HepG2 (cell line): ENCODE measurements around the gene ACSF3. TPM values are rescaled to one million over a fixed set of nuclear protein-coding genes. Genes with fewer than 3 reads are reported as not detected.

ENCODE experiments used
- ARID2 ChIP-seq: sonication (generic); formaldehyde crosslinking; IDR thresholded peaks from 2 replicates; pipeline ENCODE4 v1.8.1; 2022; ENCODE audit warnings: mild to moderate bottlenecking, missing genetic modification reagents, borderline replicate concordance
- DRAP1 ChIP-seq: IDR thresholded peaks from 2 replicates; pipeline ENCODE4 v1.6.1; 2016; ENCODE audit warnings: missing genetic modification reagents, missing compliant biosample characterization
- GZF1 ChIP-seq: sonication (generic); formaldehyde crosslinking; IDR thresholded peaks from 2 replicates; pipeline ENCODE4 v1.5.1; 2020; ENCODE audit warnings: mild to moderate bottlenecking, missing genetic modification reagents
- HNRNPL ChIP-seq: fragments of 200-400 bp; formaldehyde crosslinking; IDR thresholded peaks from 2 replicates; pipeline ENCODE4 v1.6.1; 2017; ENCODE audit warnings: mild to moderate bottlenecking, low read depth, low read length
- HOXA5 ChIP-seq: sonication (generic); formaldehyde crosslinking; IDR thresholded peaks from 2 replicates; pipeline ENCODE4 v1.4.0; 2020; ENCODE audit warnings: missing genetic modification reagents
- NFKB2 ChIP-seq: sonication (generic); formaldehyde crosslinking; IDR thresholded peaks from 2 replicates; pipeline ENCODE4 v1.4.0; 2020; ENCODE audit warnings: missing genetic modification reagents, borderline replicate concordance
- PHF8 ChIP-seq: sonication (generic); formaldehyde crosslinking; IDR thresholded peaks from 2 replicates; pipeline ENCODE4 v1.5.0; 2020; ENCODE audit warnings: missing genetic modification reagents
- SKI ChIP-seq: fragments of 450-650 bp; IDR thresholded peaks from one replicate; pipeline ENCODE4 v1.6.1; 2018; ENCODE audit warnings: mild to moderate bottlenecking; ENCODE audit not compliant: partially characterized antibody
- SRY ChIP-seq: sonication (generic); formaldehyde crosslinking; IDR thresholded peaks from 2 replicates; pipeline ENCODE4 v1.8.0; 2022; ENCODE audit warnings: mild to moderate bottlenecking, missing genetic modification reagents
- TFDP2 ChIP-seq: sonication (generic); formaldehyde crosslinking; IDR thresholded peaks from 2 replicates; pipeline ENCODE4 v1.4.0; 2020; ENCODE audit warnings: missing genetic modification reagents
- TSC22D2 ChIP-seq: sonication (generic); formaldehyde crosslinking; IDR thresholded peaks from 2 replicates; pipeline ENCODE4 v1.5.1; 2020; ENCODE audit warnings: missing genetic modification reagents, mild to moderate bottlenecking, borderline replicate concordance
- ZBTB39 ChIP-seq: sonication (generic); formaldehyde crosslinking; IDR thresholded peaks from 2 replicates; pipeline ENCODE4 v1.5.0; 2020; ENCODE audit warnings: missing genetic modification reagents
- ZFY ChIP-seq: sonication (generic); formaldehyde crosslinking; IDR thresholded peaks from 2 replicates; pipeline ENCODE4 v1.4.0; 2020; ENCODE audit warnings: missing genetic modification reagents
- ZFYVE20 ChIP-seq: sonication (generic); formaldehyde crosslinking; IDR thresholded peaks from 2 replicates; pipeline ENCODE4 v1.8.0; 2023; ENCODE audit warnings: low read depth, mild to moderate bottlenecking, moderate library complexity, missing genetic modification reagents, borderline replicate concordance
- ZKSCAN8 ChIP-seq: IDR thresholded peaks from 2 replicates; pipeline ENCODE4 v1.6.1; 2016; ENCODE audit warnings: borderline replicate concordance, missing genetic modification reagents, missing compliant biosample characterization
- ZNF18 ChIP-seq: sonication (generic); formaldehyde crosslinking; IDR thresholded peaks from 2 replicates; pipeline ENCODE4 v1.8.0; 2022; ENCODE audit warnings: mild to moderate bottlenecking, missing genetic modification reagents; ENCODE audit not compliant: insufficient replicate concordance
- ZNF230 ChIP-seq: sonication (generic); formaldehyde crosslinking; IDR thresholded peaks from 2 replicates; pipeline ENCODE4 v1.4.0; 2020; ENCODE audit warnings: mild to moderate bottlenecking, missing genetic modification reagents
- ZNF331 ChIP-seq: sonication (generic); formaldehyde crosslinking; IDR thresholded peaks from 2 replicates; pipeline ENCODE4 v1.4.0; 2020; ENCODE audit warnings: missing genetic modification reagents
- ZNF530 ChIP-seq: sonication (generic); formaldehyde crosslinking; IDR thresholded peaks from 2 replicates; pipeline ENCODE4 v1.5.0; 2020; ENCODE audit warnings: low read depth, mild to moderate bottlenecking, missing genetic modification reagents
- ZNF619 ChIP-seq: sonication (generic); formaldehyde crosslinking; IDR thresholded peaks from 2 replicates; pipeline ENCODE4 v1.4.0; 2020; ENCODE audit warnings: mild to moderate bottlenecking, missing genetic modification reagents
- ZNF720 ChIP-seq: sonication (generic); formaldehyde crosslinking; IDR thresholded peaks from 2 replicates; pipeline ENCODE4 v1.4.0; 2020; ENCODE audit warnings: missing genetic modification reagents
- ZNF747 ChIP-seq: sonication (generic); formaldehyde crosslinking; IDR thresholded peaks from 2 replicates; pipeline ENCODE4 v1.8.1; 2023; ENCODE audit warnings: missing genetic modification reagents, mild to moderate bottlenecking, borderline replicate concordance
- ZNF773 ChIP-seq: sonication (generic); formaldehyde crosslinking; IDR thresholded peaks from 2 replicates; pipeline ENCODE4 v1.4.0; 2020; ENCODE audit warnings: missing genetic modification reagents, borderline replicate concordance
- ZNF879 ChIP-seq: sonication (generic); formaldehyde crosslinking; IDR thresholded peaks from 2 replicates; pipeline ENCODE4 v1.8.1; 2023; ENCODE audit warnings: missing genetic modification reagents
- ZNF891 ChIP-seq: sonication (generic); formaldehyde crosslinking; IDR thresholded peaks from 2 replicates; pipeline ENCODE4 v1.5.0; 2020; ENCODE audit warnings: mild to moderate bottlenecking, missing genetic modification reagents
- polyA plus RNA-seq, 8 experiments: library from polyadenylated mRNA; depleted of rRNA in 3 of 8; stranded (reverse) in 7 of 8; unstranded in 1 of 8; fragments of >200 nt; fragmentation: Illumina TruSeq in 4 of 8; extraction: Trizol in 4 of 8; gene quantifications; 2 replicates each; pipeline versions ENCODE4 v1.2.1 to v1.2.3, GENCODE V29; 2011 to 2016; ENCODE audit warnings: low read depth in 4 of 8, missing spikeins in 1 of 8, mixed read lengths in 1 of 8; ENCODE audit not compliant: insufficient read depth in 1 of 8
- total RNA-seq, 5 experiments: library from RNA; depleted of rRNA; stranded (reverse); fragments of >200 nt; fragmentation: Illumina TruSeq; extraction: Trizol; gene quantifications; 2 replicates each; pipeline ENCODE4 v1.2.3, GENCODE V29; 2016; ENCODE audit warnings: low read depth in 1 of 5

ACSF3 gene
- total and polyA plus RNA-seq, 2 of the 13 experiments (the other 11 are each of a cell fraction or from before 2014, with no cell fraction given), result 14.9 to 30.6 TPM

GRCh38 chr16:89192186-89192955 lies 98.7 kb downstream of the ACSF3 start (continued):
- TF ChIP-seq TSC22D2 (CRISPR knock-in tag), result peak; percentile 94; the same call in 1 of the 2 replicates
- peak; percentile 61 for TF ChIP-seq TFDP2 (CRISPR knock-in tag)
- 0 out of 2 replicates have a peak, but pooled peaks have one; percentile 26 for TF ChIP-seq ARID2 (CRISPR knock-in tag)
- peak; percentile 71; the same call in 1 of the 2 replicates for TF ChIP-seq ZNF879 (CRISPR knock-in tag)
- peak; percentile 96 for TF ChIP-seq ZFY (CRISPR knock-in tag)
- peak; percentile 30 for TF ChIP-seq ZNF18 (CRISPR knock-in tag)
- peak; percentile 35; the same call in 1 of the 2 replicates for TF ChIP-seq ZFYVE20 (CRISPR knock-in tag)
- TF ChIP-seq HNRNPL, result peak; percentile 72; the same call in 1 of the 2 replicates
- TF ChIP-seq ZNF331, result peak; percentile 64
- TF ChIP-seq ZNF619 (CRISPR knock-in tag), result peak; percentile 80; the same call in 1 of the 2 replicates
- peak; percentile 77 for TF ChIP-seq SRY
- TF ChIP-seq DRAP1 (CRISPR knock-in tag), result peak; percentile 81; the same call in 1 of the 2 replicates
- peak; percentile 58 for TF ChIP-seq ZNF891 (CRISPR knock-in tag)
- TF ChIP-seq ZBTB39 (CRISPR knock-in tag), result 0 out of 2 replicates have a peak, but pooled peaks have one; percentile 72
- TF ChIP-seq ZNF530, result peak; percentile 76; the same call in 1 of the 2 replicates
- TF ChIP-seq ZNF720, result peak; percentile 97; the same call in 1 of the 2 replicates
- peak; percentile 85 for TF ChIP-seq ZNF747 (CRISPR knock-in tag)
- TF ChIP-seq GZF1 (CRISPR knock-in tag), result peak; percentile 40; the same call in 1 of the 2 replicates
- peak; percentile 36; the same call in 1 of the 2 replicates for TF ChIP-seq HOXA5
- peak; percentile 83 for TF ChIP-seq ZNF230 (CRISPR knock-in tag)
- TF ChIP-seq ZNF773 (CRISPR knock-in tag), result peak; percentile 91; the same call in 1 of the 2 replicates
- TF ChIP-seq PHF8 (CRISPR knock-in tag), result peak; percentile 80
- TF ChIP-seq ZKSCAN8 (CRISPR knock-in tag), result peak; percentile 66; the same call in 1 of the 2 replicates
- peak; percentile 73; the same call in 1 of the 2 replicates for TF ChIP-seq NFKB2 (CRISPR knock-in tag)
- peak; percentile 75 for TF ChIP-seq SKI
